PC-3 (cell line): ENCODE measurements around the gene ORMDL2.

Experiments used
- CTCF ChIP-seq: fragments of 300-600 bp; sonication (generic); conservative IDR thresholded peaks from 2 replicates; pipeline ENCODE4 v1.5.1; 2017; ENCODE audit warnings: antibody characterized with exemption, low read depth, mild to moderate bottlenecking, low read length
- EZH2 ChIP-seq: fragments of 300-600 bp; sonication (generic); IDR thresholded peaks from one replicate; pipeline ENCODE4 v1.6.1; 2017; ENCODE audit warnings: antibody characterized with exemption, mild to moderate bottlenecking, low read length; ENCODE audit not compliant: unreplicated experiment

DNA sequence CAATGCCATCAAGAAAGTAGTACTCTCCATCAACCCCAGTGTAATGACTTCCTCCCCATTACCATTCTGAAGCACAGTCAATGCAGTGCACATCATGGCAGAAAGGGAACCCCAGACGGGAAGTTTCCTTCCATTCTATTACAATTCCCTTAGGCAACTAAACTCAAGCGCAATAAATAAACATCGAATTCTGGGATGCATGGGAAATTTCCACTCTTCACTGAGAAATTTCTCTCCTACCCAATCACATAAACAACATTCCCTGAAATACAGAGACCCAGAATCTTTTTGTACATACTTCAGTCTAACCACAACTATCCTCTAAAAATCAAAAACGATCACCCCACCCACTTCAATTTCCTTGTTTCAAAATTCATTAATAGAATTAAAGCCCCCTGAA, 20.3 kb upstream of the ORMDL2 start:
- TF ChIP-seq EZH2 (no peak), CTCF (no peak)
